ENCODE results near the gene NR2F1-AS1.
"Not testable (repeated sequence)": the region's sequence is repeated elsewhere in the genome, so short reads cannot be mapped to it uniquely, and the experiment has no call there.

NR2F1-AS1 gene

GRCh38 chr5:93423300-93423699, 157.7 kb downstream of the NR2F1-AS1 start:
- DNase-seq = no peak

GRCh38 chr5:93422652-93423280, 158.3 kb downstream of the NR2F1-AS1 start:
- no peak for DNase-seq

- DNase-seq = no peak
Observed at GRCh38 chr5:93421987-93422401, 159.0 kb downstream of the NR2F1-AS1 start.

- no peak for DNase-seq
Observed at GRCh38 chr5:93421468-93421867, 159.6 kb downstream of the NR2F1-AS1 start.

- no peak for DNase-seq
Observed at GRCh38 chr5:93417490-93417889, 163.5 kb downstream of the NR2F1-AS1 start.

- DNase-seq = no peak
Observed at GRCh38 chr5:93415819-93416218, 165.2 kb downstream of the NR2F1-AS1 start.

GRCh38 chr5:93411716-93412115, 169.3 kb downstream of the NR2F1-AS1 start:
- no peak for DNase-seq

GRCh38 chr5:93409691-93410090, 171.3 kb downstream of the NR2F1-AS1 start:
- no peak for DNase-seq

GRCh38 chr5:93407454-93407853, 173.6 kb downstream of the NR2F1-AS1 start:
- no peak for DNase-seq

GRCh38 chr5:93406971-93407401, 174.0 kb downstream of the NR2F1-AS1 start:
- no peak for DNase-seq

- no peak for DNase-seq
Observed at GRCh38 chr5:93404246-93404645, 176.8 kb downstream of the NR2F1-AS1 start.

- no peak for DNase-seq
Observed at GRCh38 chr5:93403141-93403928, 177.7 kb downstream of the NR2F1-AS1 start.

GRCh38 chr5:93402451-93402850, 178.6 kb downstream of the NR2F1-AS1 start:
- no peak for DNase-seq

- DNase-seq = no peak
Observed at GRCh38 chr5:93401634-93402213, 179.3 kb downstream of the NR2F1-AS1 start.

GRCh38 chr5:93399675-93400074, 181.3 kb downstream of the NR2F1-AS1 start:
- no peak for DNase-seq

GRCh38 chr5:93395971-93396379, 185.0 kb downstream of the NR2F1-AS1 start:
- DNase-seq = no peak

- DNase-seq = no peak
Observed at GRCh38 chr5:93395010-93395409, 186.0 kb downstream of the NR2F1-AS1 start.

- DNase-seq = no peak
Observed at GRCh38 chr5:93394301-93394700, 186.7 kb downstream of the NR2F1-AS1 start.

GRCh38 chr5:93391169-93391568, 189.8 kb downstream of the NR2F1-AS1 start:
- DNase-seq = not testable (repeated sequence)

- DNase-seq = no peak
Observed at GRCh38 chr5:93385655-93386054, 195.4 kb downstream of the NR2F1-AS1 start.

GRCh38 chr5:93384995-93385394, 196.0 kb downstream of the NR2F1-AS1 start:
- no peak for DNase-seq

GRCh38 chr5:93384026-93384425, 197.0 kb downstream of the NR2F1-AS1 start:
- DNase-seq = no peak

- no peak for DNase-seq
Observed at GRCh38 chr5:93382188-93382825, 198.7 kb downstream of the NR2F1-AS1 start.

GRCh38 chr5:93381057-93381456, 200.0 kb downstream of the NR2F1-AS1 start:
- DNase-seq = no peak
